Measurements from ENCODE around the gene EVX2.
A peak's percentile ranks its signal among the peaks of the same experiment; 100 is the strongest.

The EVX2 gene

DNA sequence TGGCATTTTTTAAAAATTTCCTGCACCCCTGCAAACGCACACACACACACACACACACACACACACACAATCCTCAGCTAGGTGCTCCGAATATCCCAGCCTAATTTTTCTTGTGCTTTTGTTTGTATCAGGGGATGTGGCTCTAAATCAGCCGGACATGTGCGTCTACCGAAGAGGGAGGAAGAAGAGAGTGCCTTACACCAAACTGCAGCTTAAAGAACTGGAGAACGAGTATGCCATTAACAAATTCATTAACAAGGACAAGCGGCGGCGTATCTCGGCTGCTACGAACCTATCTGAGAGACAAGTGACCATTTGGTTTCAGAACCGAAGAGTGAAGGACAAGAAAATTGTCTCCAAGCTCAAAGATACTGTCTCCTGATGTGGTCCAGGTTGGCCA is 10.6 kb upstream of the EVX2 start:
- Histone ChIP-seq H3K9me3 (ENCODE audit: insufficient read depth, low read length, severe bottlenecking) (no peaks in the 10 kb centered on the region), H3K4me2 (ENCODE audit: insufficient read depth, low read length) (peak overlapping the region; percentile 74), H3K27me3 (ENCODE audit: insufficient read depth, low read length, poor library complexity) (no peaks in the 10 kb centered on the region), H3K4me3 (ENCODE audit: low read depth in 1 of 2, low read length in 2 of 2) (peak overlapping the region; percentile 35 to 83; a peak in 3 of 4 replicates), H3K27ac (ENCODE audit: low read length) (peak overlapping the region; percentile 92), H3K36me3 (ENCODE audit: insufficient read depth, low read length) (no peaks in the 10 kb centered on the region), H3K9ac (ENCODE audit: low read depth, low read length) (peak overlapping the region; percentile 89), H3K79me2 (ENCODE audit: insufficient read depth, low read length) (peaks cover 26% of the 10 kb centered on the region), H2AFZ (ENCODE audit: low read depth, low read length) (no peak overlapping the region), H4K20me1 (ENCODE audit: insufficient read depth, low read length) (no peaks in the 10 kb centered on the region), H3K4me1 (ENCODE audit: insufficient read depth, low read length) (peaks cover 44% of the 10 kb centered on the region)
- TF ChIP-seq EZH2 (IDR thresholded peaks at IDR 0.05; ENCODE audit: borderline replicate concordance, low read depth, low read length, severe bottlenecking), result no peak
- TF ChIP-seq, protein P1, sequence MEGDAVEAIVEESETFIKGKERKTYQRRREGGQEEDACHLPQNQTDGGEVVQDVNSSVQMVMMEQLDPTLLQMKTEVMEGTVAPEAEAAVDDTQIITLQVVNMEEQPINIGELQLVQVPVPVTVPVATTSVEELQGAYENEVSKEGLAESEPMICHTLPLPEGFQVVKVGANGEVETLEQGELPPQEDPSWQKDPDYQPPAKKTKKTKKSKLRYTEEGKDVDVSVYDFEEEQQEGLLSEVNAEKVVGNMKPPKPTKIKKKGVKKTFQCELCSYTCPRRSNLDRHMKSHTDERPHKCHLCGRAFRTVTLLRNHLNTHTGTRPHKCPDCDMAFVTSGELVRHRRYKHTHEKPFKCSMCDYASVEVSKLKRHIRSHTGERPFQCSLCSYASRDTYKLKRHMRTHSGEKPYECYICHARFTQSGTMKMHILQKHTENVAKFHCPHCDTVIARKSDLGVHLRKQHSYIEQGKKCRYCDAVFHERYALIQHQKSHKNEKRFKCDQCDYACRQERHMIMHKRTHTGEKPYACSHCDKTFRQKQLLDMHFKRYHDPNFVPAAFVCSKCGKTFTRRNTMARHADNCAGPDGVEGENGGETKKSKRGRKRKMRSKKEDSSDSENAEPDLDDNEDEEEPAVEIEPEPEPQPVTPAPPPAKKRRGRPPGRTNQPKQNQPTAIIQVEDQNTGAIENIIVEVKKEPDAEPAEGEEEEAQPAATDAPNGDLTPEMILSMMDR (IDR thresholded peaks at IDR 0.05; ENCODE audit: borderline replicate concordance, extremely low read depth, low read length, poor library complexity, severe bottlenecking), result no peak
- DNase-seq (peak; percentile 10), ATAC-seq (ENCODE audit: insufficient read depth, low read depth) (no peak)

DNA sequence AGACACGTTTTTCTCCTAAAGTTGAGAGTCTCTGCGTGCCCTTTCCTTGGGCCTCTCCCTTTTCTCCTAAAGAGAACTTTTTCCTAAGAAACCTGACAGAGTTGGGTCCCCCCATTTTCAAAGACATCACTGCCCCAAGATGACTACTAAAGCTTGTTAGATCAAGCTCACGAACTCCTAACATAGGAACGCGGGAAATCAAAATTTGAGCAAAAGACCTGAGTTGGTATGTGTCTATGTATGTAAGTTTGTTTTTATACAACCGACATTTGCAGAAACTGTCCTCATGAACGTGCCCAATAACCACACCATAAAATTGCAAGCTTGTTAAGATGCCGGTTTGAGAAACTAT is 10.1 kb upstream of the EVX2 start:
- H4K20me1 ChIP-seq (ENCODE audit: insufficient read depth, low read length), result no peaks in the 10 kb centered on the region
- peak overlapping the region; percentile 35 to 83; a peak in 3 of 4 replicates for H3K4me3 ChIP-seq (ENCODE audit: low read depth in 1 of 2, low read length in 2 of 2)
- peaks cover 26% of the 10 kb centered on the region for H3K79me2 ChIP-seq (ENCODE audit: insufficient read depth, low read length)
- DNase-seq (no peak), ATAC-seq (ENCODE audit: insufficient read depth, low read depth) (no peak)
- peak overlapping the region; percentile 83 for H2AFZ ChIP-seq (ENCODE audit: low read depth, low read length)
- no peaks in the 10 kb centered on the region for H3K36me3 ChIP-seq (ENCODE audit: insufficient read depth, low read length)
- peak overlapping the region; percentile 89 for H3K9ac ChIP-seq (ENCODE audit: low read depth, low read length)
- TF ChIP-seq, protein P1 (IDR thresholded peaks at IDR 0.05; ENCODE audit: borderline replicate concordance, extremely low read depth, low read length, poor library complexity, severe bottlenecking), result no peak
- no peak for TF ChIP-seq EZH2 (IDR thresholded peaks at IDR 0.05; ENCODE audit: borderline replicate concordance, low read depth, low read length, severe bottlenecking)
- no peaks in the 10 kb centered on the region for H3K9me3 ChIP-seq (ENCODE audit: insufficient read depth, low read length, severe bottlenecking)
- H3K4me1 ChIP-seq (ENCODE audit: insufficient read depth, low read length), result peaks cover 44% of the 10 kb centered on the region
- peak overlapping the region; percentile 74 for H3K4me2 ChIP-seq (ENCODE audit: insufficient read depth, low read length)
- H3K27ac ChIP-seq (ENCODE audit: low read length), result peak overlapping the region; percentile 92
- H3K27me3 ChIP-seq (ENCODE audit: insufficient read depth, low read length, poor library complexity), result no peaks in the 10 kb centered on the region

DNA sequence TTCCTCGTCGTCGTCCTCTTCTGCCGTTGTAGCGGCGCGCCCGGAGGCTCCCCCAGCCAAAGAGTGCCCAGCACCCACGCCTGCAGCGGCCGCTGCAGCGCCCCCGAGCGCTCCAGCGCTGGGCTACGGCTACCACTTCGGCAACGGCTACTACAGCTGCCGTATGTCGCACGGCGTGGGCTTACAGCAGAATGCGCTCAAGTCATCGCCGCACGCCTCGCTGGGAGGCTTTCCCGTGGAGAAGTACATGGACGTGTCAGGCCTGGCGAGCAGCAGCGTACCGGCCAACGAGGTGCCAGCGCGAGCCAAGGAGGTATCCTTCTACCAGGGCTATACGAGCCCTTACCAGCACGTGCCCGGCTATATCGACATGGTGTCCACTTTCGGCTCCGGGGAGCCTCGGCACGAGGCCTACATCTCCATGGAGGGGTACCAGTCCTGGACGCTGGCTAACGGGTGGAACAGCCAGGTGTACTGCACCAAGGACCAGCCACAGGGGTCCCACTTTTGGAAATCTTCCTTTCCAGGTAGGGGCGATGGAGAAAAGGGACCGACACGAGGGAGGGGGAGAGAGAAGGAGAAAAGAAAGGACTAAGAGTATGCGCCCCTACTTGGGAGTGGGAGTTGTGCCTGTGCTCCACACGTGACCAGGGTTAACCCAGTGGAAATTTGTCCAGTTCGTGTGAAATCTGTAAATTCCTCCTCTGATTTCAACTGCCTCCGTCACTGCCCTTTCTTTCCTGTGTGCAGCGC is 9.6 kb upstream of the EVX2 start:
- Histone ChIP-seq H3K36me3 (ENCODE audit: insufficient read depth, low read length) (no peaks in the 10 kb centered on the region), H3K4me2 (ENCODE audit: insufficient read depth, low read length) (peak overlapping the region; percentile 74), H3K27ac (ENCODE audit: low read length) (peak overlapping the region; percentile 92), H3K4me1 (ENCODE audit: insufficient read depth, low read length) (peaks cover 44% of the 10 kb centered on the region), H3K79me2 (ENCODE audit: insufficient read depth, low read length) (peaks cover 26% of the 10 kb centered on the region), H2AFZ (ENCODE audit: low read depth, low read length) (peak overlapping the region; percentile 83), H3K9me3 (ENCODE audit: insufficient read depth, low read length, severe bottlenecking) (no peaks in the 10 kb centered on the region), H3K27me3 (ENCODE audit: insufficient read depth, low read length, poor library complexity) (no peaks in the 10 kb centered on the region), H3K4me3 (ENCODE audit: low read depth in 1 of 2, low read length in 2 of 2) (peak overlapping the region; percentile 35 to 83; a peak in 3 of 4 replicates), H3K9ac (ENCODE audit: low read depth, low read length) (peak overlapping the region; percentile 89), H4K20me1 (ENCODE audit: insufficient read depth, low read length) (no peaks in the 10 kb centered on the region)
- TF ChIP-seq, protein P1 (IDR thresholded peaks at IDR 0.05; ENCODE audit: borderline replicate concordance, extremely low read depth, low read length, poor library complexity, severe bottlenecking), result peak; percentile 48
- TF ChIP-seq EZH2 (IDR thresholded peaks at IDR 0.05; ENCODE audit: borderline replicate concordance, low read depth, low read length, severe bottlenecking), result no peak
- DNase-seq, result peak; percentile 42
- ATAC-seq (ENCODE audit: insufficient read depth, low read depth), result peak; percentile 16

Measured in DND-41 (cell line).